RWPE1 (cell line): ENCODE measurements around the gene DDX10.

Experiments used
- CTCF ChIA-PET: fragments of 350-600 bp; sonication (Branson Sonifier 250); formaldehyde crosslinking; extraction: SDS; loops from one replicate; lab custom pipeline; 2021; lab: Yijun Ruan, JAX
- POLR2A ChIA-PET: fragments of 400-600 bp; formaldehyde crosslinking; extraction: SDS; loops from one replicate; lab custom pipeline; 2020; ENCODE audit warnings: antibody characterized with exemption; ENCODE audit not compliant: low non-redundant PET; lab: Yijun Ruan, JAX
- DNase-seq: peaks from one replicate; pipeline ENCODE4 v3.0.0; 2012; ENCODE audit warnings: low spot score
- H3K27ac ChIP-seq: fragments of 450-650 bp; 2 replicates; pipeline ENCODE4 v1.5.1; 2017
- CTCF ChIP-seq: fragments of 450-650 bp; conservative IDR thresholded peaks from 2 replicates; pipeline ENCODE4 v1.5.1; 2017; ENCODE audit warnings: low read depth, mild to moderate bottlenecking

The DDX10 gene

DNA sequence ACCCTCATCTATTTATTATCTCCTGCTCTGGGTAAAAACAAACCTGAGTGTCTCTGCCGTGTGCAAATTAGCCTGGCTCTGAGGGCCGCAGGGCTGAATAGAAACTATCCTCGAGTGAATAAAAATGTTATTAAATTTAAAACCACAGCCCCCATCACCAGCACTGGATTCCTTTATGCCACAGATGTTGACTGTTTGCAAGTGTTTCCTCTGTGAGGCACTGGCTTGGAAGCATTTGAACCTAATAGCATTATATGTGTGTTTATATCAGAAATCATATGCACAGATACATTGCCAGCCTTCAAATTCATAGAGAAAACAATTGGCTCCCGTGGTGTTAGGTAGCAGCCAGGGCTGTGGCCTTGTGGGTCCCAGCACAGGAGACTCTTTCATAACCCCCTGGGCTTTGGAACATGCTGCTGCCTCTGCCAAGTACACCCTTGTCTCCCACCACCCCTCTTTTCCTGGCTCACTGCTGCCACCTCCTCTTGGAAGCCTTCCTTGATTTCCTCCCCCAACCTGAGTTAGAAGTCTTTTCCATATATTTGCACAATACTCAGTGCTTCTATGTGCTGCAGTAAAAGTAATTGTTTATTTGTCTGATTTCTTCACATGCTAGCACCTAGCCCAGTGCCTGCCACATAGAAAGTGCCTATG lies 294.4 kb downstream of the DDX10 start:
- DNase-seq = no peak
- H3K27ac ChIP-seq = no peak overlapping the region
- CTCF ChIA-PET = interaction anchor here (0.6 kb wide), 1 partner anchor 517 kb away, joined by 3 read pairs; no protein-coding TSS in a partner anchor
- TF ChIP-seq CTCF = no peak
- POLR2A ChIA-PET = no interaction called here

DNA sequence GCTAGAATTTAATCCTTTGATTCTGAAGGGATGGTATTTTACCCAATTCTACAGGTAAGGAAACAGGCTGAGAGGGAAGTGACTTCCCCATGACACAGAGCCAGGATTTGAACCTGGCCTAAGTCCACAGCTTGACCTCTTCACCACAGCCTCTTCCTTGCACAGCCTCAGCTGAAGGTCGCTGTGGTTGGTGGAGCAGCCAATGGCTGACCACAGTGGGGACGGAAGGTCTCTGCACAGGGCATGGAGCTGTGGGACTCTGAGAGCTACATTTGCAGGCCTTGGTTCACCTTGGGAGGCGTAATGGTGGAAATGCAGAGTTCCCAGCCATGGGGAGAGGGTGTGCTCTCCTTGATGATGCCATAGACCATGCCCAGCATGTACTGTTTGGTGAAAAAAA lies 295.0 kb downstream of the DDX10 start:
- POLR2A ChIA-PET = no interaction called here
- CTCF ChIA-PET = interaction anchor here (0.6 kb wide), 1 partner anchor 516 kb away, joined by 3 read pairs; no protein-coding TSS in a partner anchor

DNA sequence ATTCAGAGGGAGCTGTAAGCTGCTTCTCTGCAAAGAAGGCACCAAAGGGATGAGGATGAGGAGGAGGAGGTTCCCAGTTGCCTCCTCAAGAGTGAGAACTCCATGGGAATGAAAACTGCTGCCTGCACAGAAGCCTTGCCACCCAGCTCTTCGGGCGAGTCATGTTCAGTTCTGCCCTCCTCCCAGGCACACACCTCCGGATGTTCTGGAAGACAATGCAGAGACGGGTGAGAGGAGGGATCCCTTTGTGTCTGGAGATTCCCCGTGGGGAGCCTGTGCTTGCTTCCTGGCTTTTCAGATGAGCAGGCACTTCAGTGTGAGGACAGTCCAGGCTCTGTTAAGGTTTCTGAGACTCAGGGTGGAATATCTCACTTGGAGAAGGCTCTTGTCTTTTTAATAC lies 295.6 kb downstream of the DDX10 start:
- no peak for TF ChIP-seq CTCF
- ChIA-PET POLR2A (no interaction called here), CTCF (no interaction called here)
- DNase-seq = no peak
- H3K27ac ChIP-seq = no peak overlapping the region

More for the DNA sequence above, 295.0 kb downstream of the DDX10 start:
- no peak for TF ChIP-seq CTCF
- DNase-seq = no peak
- no peak overlapping the region for H3K27ac ChIP-seq

GRCh38 chr11:108961095-108961494 lies 296.2 kb downstream of the DDX10 start:
- CTCF ChIA-PET = no interaction called here

GRCh38 chr11:108963118-108963517 lies 298.2 kb downstream of the DDX10 start:
- ChIA-PET POLR2A (no interaction called here), CTCF (interaction anchor here (0.6 kb wide), 1 partner anchor 1104 kb away, joined by 5 read pairs; no protein-coding TSS in a partner anchor)
- no peak for TF ChIP-seq CTCF
- H3K27ac ChIP-seq = no peak overlapping the region
- no peak for DNase-seq

More at GRCh38 chr11:108961095-108961494, 296.2 kb downstream of the DDX10 start:
- POLR2A ChIA-PET = no interaction called here
- no peak for DNase-seq
- H3K27ac ChIP-seq = no peak overlapping the region
- TF ChIP-seq CTCF = no peak

- CTCF ChIA-PET = no interaction called here
- TF ChIP-seq CTCF = no peak
- no peak overlapping the region for H3K27ac ChIP-seq
- POLR2A ChIA-PET = no interaction called here
- DNase-seq = no peak
Measured at GRCh38 chr11:108965306-108966001, 300.6 kb downstream of the DDX10 start.
